Measurements from ENCODE around the gene DCXR.
A peak's percentile ranks its signal among the peaks of the same experiment; 100 is the strongest.
"Not testable (repeated sequence)": the region's sequence is repeated elsewhere in the genome, so short reads cannot be mapped to it uniquely, and the experiment has no call there.

Gene DCXR

GRCh38 chr17:82047914-82048570 is 10.5 kb upstream of the DCXR start:
- TF ChIP-seq ZNF274 (IDR thresholded peaks at IDR 0.05; ENCODE audit: low read depth, low read length), result no peak
- no peak overlapping the region for H3K4me3 ChIP-seq (ENCODE audit: low read length)

GRCh38 chr17:82047379-82047778 is 9.9 kb upstream of the DCXR start:
- H3K4me3 ChIP-seq (ENCODE audit: low read length), result no peak overlapping the region
- TF ChIP-seq ZNF274 (IDR thresholded peaks at IDR 0.05; ENCODE audit: low read depth, low read length), result no peak

DNA sequence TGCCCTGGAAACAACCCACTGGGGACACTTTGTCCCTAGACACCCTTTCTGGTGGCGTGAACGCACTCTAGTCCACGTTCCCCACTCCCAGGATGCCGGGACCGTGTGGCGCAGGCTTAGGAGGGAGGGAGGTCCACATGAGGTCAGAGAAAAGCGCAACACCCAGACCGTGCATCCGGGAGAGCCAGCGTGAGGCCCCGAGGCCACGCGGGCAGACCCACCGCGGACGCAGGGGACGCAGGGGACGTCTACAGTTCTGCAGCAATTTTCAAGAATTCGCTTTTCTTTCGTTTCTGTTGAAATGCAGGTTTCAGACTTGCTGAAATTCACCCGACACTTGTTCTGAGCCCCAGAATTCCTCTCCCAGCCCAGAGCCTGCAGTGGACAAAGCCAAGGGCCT is 9.4 kb upstream of the DCXR start:
- TF ChIP-seq ZNF274 (IDR thresholded peaks at IDR 0.05; ENCODE audit: low read depth, low read length), result no peak

GRCh38 chr17:82045936-82046484 is 8.5 kb upstream of the DCXR start:
- TF ChIP-seq ZNF274 (IDR thresholded peaks at IDR 0.05; ENCODE audit: low read depth, low read length), result no peak

More for the DNA sequence above, 9.4 kb upstream of the DCXR start:
- H3K4me3 ChIP-seq (ENCODE audit: low read length), result no peak overlapping the region

GRCh38 chr17:82043507-82043906 is 6.0 kb upstream of the DCXR start:
- no peak overlapping the region for H3K4me3 ChIP-seq (ENCODE audit: low read length)
- no peak for TF ChIP-seq ZNF274 (IDR thresholded peaks at IDR 0.05; ENCODE audit: low read depth, low read length)

More at GRCh38 chr17:82045936-82046484, 8.5 kb upstream of the DCXR start:
- H3K4me3 ChIP-seq (ENCODE audit: low read length), result no peak overlapping the region

GRCh38 chr17:82042649-82043048 is 5.2 kb upstream of the DCXR start:
- no peak overlapping the region for H3K4me3 ChIP-seq (ENCODE audit: low read length)
- no peak for TF ChIP-seq ZNF274 (IDR thresholded peaks at IDR 0.05; ENCODE audit: low read depth, low read length)

- H3K4me3 ChIP-seq (ENCODE audit: low read length), result no peak overlapping the region
- no peak for TF ChIP-seq ZNF274 (IDR thresholded peaks at IDR 0.05; ENCODE audit: low read depth, low read length)
Measured at GRCh38 chr17:82041144-82041814, 3.8 kb upstream of the DCXR start.

GRCh38 chr17:82039695-82040299 is 2.3 kb upstream of the DCXR start:
- H3K4me3 ChIP-seq (ENCODE audit: low read length), result no peak overlapping the region
- no peak for TF ChIP-seq ZNF274 (IDR thresholded peaks at IDR 0.05; ENCODE audit: low read depth, low read length)

DNA sequence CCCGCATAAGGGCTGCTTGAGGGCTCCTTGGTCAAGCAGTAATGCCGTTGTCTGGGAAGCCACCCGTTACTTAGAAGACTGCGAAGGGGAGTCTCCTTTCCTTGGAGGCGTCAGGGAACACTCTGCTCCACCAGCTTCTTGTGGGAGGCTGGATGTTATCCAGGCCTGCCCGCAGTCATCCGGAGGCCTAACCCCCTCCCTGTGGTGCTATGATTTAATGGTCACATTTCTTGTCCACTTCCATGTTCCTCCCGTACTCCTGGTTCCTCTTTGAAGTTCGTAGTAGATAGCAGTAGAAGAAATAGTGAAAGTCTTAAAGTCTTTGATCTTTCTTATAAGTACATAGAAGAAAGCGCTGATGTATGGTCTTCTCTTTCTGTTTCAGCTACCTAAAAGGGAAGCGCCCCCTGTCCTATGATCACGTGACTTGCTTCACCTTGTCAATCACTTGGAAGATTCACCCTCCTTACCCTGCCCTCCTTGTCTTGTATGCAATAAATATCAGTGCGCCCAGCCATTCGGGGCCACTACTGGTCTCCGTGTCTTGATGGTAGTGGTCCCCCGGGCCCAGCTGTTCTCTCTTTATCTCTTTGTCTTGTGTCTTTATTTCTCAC is 1.4 kb upstream of the DCXR start:
- not testable (repeated sequence) for H3K4me3 ChIP-seq (ENCODE audit: low read length)

GRCh38 chr17:82037889-82038195 is 345 bp upstream of the DCXR start:
- H3K4me3 ChIP-seq (ENCODE audit: low read length), result peak overlapping the region; percentile 36; the same call in 1 of the 2 replicates
- TF ChIP-seq ZNF274 (IDR thresholded peaks at IDR 0.05; ENCODE audit: low read depth, low read length), result no peak

DNA sequence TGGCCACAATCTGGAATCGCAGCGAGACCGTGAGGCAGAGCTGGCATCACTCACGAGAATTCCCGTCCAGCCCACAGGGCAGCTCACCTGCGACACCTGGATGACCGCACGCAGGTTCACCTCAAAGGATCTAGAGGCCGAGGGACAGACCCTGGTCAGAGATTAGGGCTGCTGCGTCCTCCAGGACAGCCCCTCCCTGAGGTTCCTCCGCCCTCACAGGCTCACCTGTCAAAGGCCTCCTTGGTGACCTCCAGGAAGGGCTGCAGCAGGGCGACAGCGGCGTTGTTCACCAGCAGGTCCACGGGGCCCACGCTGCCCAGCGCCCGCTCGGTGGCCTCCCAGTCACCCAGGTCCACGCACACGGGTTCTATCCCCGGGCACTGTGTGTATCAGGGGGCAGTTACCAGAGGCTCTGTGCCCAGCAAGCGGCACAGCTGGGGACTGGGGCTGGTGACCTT is 834 bp downstream of the DCXR start:
- H3K4me3 ChIP-seq (ENCODE audit: low read length), result peak overlapping the region; percentile 66; the same call in 1 of the 2 replicates
- TF ChIP-seq ZNF274 (IDR thresholded peaks at IDR 0.05; ENCODE audit: low read depth, low read length), result no peak

DNA sequence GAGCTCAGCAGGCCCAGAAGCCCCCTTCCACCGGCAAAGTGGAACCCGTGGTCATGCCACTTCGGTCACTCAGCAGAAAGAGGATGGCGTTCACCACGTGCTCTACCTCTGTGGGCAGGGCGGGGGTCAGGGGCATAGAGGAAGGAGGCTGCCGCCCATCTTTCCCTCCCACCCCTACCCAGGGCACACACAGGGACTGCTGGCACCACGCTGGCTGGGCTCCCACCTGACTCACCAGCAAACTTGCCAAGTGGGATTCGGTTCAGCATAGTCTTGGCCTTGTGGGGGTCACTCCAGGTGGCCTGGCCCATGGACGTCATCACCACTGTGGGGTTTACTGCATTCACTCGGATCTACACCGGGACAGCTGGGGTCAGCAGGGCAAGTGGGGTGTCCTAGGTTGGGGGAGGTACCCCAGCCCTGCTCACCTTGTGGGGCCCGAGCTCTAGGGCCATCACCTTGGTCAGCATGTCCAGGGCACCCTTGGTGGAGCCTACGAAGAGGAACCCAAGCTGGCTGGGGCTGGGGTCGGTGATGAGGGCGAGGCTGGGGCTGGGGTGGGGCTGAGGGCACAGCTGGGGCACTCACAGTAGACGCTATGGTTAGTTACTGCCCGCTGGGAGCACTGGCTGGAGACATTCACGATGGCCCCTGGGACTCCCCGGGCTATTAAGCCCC is 1.4 kb downstream of the DCXR start:
- no peak for TF ChIP-seq ZNF274 (IDR thresholded peaks at IDR 0.05; ENCODE audit: low read depth, low read length)
- no peak overlapping the region; the same call in 1 of the 2 replicates for H3K4me3 ChIP-seq (ENCODE audit: low read length)

DNA sequence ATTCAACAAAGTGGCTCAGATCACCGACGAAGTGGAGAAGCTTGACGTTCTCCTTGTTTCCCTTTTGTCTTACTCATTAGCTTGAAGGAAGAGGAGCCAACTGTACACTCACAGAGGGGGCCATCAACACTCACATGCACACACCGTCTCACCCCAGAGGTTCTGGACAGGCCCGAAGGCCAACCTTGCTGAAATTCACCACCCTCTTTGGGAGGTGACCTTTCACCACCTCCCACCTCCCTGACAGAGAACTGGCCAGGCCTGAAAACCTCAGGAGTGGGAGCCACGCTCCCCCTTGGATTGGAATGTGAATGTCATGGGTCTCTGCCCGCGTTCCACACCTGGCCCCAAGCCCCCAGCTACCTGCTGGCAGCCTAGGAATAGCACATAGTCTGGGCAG is 2.0 kb downstream of the DCXR start:
- H3K4me3 ChIP-seq (ENCODE audit: low read length), result no peak overlapping the region
- TF ChIP-seq ZNF274 (IDR thresholded peaks at IDR 0.05; ENCODE audit: low read depth, low read length), result no peak

Measured in GM08714 (cell line).